ENCODE results near the gene BICC1.
"Not testable (repeated sequence)": the region's sequence is repeated elsewhere in the genome, so short reads cannot be mapped to it uniquely, and the experiment has no call there.

BICC1 gene

GRCh38 chr10:58567652-58568051 is 55.0 kb downstream of the BICC1 start:
- no peak for DNase-seq (ENCODE audit: low read depth)

GRCh38 chr10:58568428-58568935 is 55.8 kb downstream of the BICC1 start:
- no peak for DNase-seq (ENCODE audit: low read depth)

- no peak for DNase-seq (ENCODE audit: low read depth)
Measured at GRCh38 chr10:58570307-58570723, 57.6 kb downstream of the BICC1 start.

- no peak for DNase-seq (ENCODE audit: low read depth)
Measured at GRCh38 chr10:58570979-58571378, 58.3 kb downstream of the BICC1 start.

GRCh38 chr10:58573144-58573543 is 60.5 kb downstream of the BICC1 start:
- no peak for DNase-seq (ENCODE audit: low read depth)

- DNase-seq (ENCODE audit: low read depth): no peak
Measured at GRCh38 chr10:58574058-58574457, 61.4 kb downstream of the BICC1 start.

GRCh38 chr10:58575491-58575890 is 62.8 kb downstream of the BICC1 start:
- DNase-seq (ENCODE audit: low read depth): no peak

- no peak for DNase-seq (ENCODE audit: low read depth)
Measured at GRCh38 chr10:58576751-58577436, 64.2 kb downstream of the BICC1 start.

GRCh38 chr10:58577437-58577777 is 64.7 kb downstream of the BICC1 start:
- DNase-seq (ENCODE audit: low read depth): no peak

- no peak for DNase-seq (ENCODE audit: low read depth)
Measured at GRCh38 chr10:58578366-58578765, 65.7 kb downstream of the BICC1 start.

- DNase-seq (ENCODE audit: low read depth): no peak
Measured at GRCh38 chr10:58579011-58579655, 66.5 kb downstream of the BICC1 start.

GRCh38 chr10:58582045-58582444 is 69.4 kb downstream of the BICC1 start:
- DNase-seq (ENCODE audit: low read depth): no peak

- no peak for DNase-seq (ENCODE audit: low read depth)
Measured at GRCh38 chr10:58585435-58585834, 72.8 kb downstream of the BICC1 start.

GRCh38 chr10:58586282-58587245 is 73.9 kb downstream of the BICC1 start:
- no peak for DNase-seq (ENCODE audit: low read depth)

- DNase-seq (ENCODE audit: low read depth): no peak
Measured at GRCh38 chr10:58587676-58588075, 75.0 kb downstream of the BICC1 start.

- no peak for DNase-seq (ENCODE audit: low read depth)
Measured at GRCh38 chr10:58588673-58589265, 76.1 kb downstream of the BICC1 start.

GRCh38 chr10:58590152-58590840 is 77.6 kb downstream of the BICC1 start:
- DNase-seq (ENCODE audit: low read depth): no peak

GRCh38 chr10:58590924-58591323 is 78.3 kb downstream of the BICC1 start:
- DNase-seq (ENCODE audit: low read depth): no peak

- no peak for DNase-seq (ENCODE audit: low read depth)
Measured at GRCh38 chr10:58593008-58593407, 80.3 kb downstream of the BICC1 start.

GRCh38 chr10:58597211-58597610 is 84.5 kb downstream of the BICC1 start:
- not testable (repeated sequence) for DNase-seq (ENCODE audit: low read depth)

GRCh38 chr10:58599927-58600553 is 87.4 kb downstream of the BICC1 start:
- DNase-seq (ENCODE audit: low read depth): no peak
